Measurements from ENCODE around the gene POSTN.

DNA sequence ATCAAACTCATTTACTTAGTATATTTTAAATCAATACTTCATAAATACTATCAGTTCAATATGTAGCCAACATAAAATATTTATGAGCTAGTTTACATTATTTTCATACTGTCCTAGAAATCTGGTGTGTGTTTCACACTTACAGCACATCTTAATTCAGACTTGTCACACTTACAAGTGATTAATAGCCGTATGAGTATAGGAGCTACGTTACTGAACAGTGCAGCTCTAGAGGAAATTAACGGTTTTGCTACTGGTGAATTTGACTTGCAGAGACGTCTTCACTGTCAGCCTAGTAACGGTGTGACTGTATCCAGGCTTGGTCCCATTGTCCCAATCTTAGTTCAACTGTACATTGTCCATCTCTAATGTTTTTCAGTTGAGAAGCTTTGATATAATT, 33.7 kb upstream of the POSTN start:
- TF ChIP-seq, protein P1, sequence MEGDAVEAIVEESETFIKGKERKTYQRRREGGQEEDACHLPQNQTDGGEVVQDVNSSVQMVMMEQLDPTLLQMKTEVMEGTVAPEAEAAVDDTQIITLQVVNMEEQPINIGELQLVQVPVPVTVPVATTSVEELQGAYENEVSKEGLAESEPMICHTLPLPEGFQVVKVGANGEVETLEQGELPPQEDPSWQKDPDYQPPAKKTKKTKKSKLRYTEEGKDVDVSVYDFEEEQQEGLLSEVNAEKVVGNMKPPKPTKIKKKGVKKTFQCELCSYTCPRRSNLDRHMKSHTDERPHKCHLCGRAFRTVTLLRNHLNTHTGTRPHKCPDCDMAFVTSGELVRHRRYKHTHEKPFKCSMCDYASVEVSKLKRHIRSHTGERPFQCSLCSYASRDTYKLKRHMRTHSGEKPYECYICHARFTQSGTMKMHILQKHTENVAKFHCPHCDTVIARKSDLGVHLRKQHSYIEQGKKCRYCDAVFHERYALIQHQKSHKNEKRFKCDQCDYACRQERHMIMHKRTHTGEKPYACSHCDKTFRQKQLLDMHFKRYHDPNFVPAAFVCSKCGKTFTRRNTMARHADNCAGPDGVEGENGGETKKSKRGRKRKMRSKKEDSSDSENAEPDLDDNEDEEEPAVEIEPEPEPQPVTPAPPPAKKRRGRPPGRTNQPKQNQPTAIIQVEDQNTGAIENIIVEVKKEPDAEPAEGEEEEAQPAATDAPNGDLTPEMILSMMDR (IDR thresholded peaks at IDR 0.05; ENCODE audit: low read depth, low read length, missing input control): no peak
- TF ChIP-seq, protein P2, sequence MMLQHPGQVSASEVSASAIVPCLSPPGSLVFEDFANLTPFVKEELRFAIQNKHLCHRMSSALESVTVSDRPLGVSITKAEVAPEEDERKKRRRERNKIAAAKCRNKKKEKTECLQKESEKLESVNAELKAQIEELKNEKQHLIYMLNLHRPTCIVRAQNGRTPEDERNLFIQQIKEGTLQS (IDR thresholded peaks at IDR 0.05): no peak
- TF ChIP-seq YY1 (IDR thresholded peaks at IDR 0.05) (no peak), TAF1 (conservative IDR thresholded peaks at IDR 0.05) (no peak)
- TF ChIP-seq, protein P3, sequence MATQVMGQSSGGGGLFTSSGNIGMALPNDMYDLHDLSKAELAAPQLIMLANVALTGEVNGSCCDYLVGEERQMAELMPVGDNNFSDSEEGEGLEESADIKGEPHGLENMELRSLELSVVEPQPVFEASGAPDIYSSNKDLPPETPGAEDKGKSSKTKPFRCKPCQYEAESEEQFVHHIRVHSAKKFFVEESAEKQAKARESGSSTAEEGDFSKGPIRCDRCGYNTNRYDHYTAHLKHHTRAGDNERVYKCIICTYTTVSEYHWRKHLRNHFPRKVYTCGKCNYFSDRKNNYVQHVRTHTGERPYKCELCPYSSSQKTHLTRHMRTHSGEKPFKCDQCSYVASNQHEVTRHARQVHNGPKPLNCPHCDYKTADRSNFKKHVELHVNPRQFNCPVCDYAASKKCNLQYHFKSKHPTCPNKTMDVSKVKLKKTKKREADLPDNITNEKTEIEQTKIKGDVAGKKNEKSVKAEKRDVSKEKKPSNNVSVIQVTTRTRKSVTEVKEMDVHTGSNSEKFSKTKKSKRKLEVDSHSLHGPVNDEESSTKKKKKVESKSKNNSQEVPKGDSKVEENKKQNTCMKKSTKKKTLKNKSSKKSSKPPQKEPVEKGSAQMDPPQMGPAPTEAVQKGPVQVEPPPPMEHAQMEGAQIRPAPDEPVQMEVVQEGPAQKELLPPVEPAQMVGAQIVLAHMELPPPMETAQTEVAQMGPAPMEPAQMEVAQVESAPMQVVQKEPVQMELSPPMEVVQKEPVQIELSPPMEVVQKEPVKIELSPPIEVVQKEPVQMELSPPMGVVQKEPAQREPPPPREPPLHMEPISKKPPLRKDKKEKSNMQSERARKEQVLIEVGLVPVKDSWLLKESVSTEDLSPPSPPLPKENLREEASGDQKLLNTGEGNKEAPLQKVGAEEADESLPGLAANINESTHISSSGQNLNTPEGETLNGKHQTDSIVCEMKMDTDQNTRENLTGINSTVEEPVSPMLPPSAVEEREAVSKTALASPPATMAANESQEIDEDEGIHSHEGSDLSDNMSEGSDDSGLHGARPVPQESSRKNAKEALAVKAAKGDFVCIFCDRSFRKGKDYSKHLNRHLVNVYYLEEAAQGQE (IDR thresholded peaks at IDR 0.05): no peak

Data from liver (tissue), 3 donors.